CD1c-positive myeloid dendritic cell (primary cell): Measurements from ENCODE around the gene LZTR1.

Experiments used
- DNase-seq: peaks from one replicate; pipeline ENCODE4 v3.0.0-alpha.2; 2016; ENCODE audit errors: extremely low spot score

The LZTR1 gene

DNA sequence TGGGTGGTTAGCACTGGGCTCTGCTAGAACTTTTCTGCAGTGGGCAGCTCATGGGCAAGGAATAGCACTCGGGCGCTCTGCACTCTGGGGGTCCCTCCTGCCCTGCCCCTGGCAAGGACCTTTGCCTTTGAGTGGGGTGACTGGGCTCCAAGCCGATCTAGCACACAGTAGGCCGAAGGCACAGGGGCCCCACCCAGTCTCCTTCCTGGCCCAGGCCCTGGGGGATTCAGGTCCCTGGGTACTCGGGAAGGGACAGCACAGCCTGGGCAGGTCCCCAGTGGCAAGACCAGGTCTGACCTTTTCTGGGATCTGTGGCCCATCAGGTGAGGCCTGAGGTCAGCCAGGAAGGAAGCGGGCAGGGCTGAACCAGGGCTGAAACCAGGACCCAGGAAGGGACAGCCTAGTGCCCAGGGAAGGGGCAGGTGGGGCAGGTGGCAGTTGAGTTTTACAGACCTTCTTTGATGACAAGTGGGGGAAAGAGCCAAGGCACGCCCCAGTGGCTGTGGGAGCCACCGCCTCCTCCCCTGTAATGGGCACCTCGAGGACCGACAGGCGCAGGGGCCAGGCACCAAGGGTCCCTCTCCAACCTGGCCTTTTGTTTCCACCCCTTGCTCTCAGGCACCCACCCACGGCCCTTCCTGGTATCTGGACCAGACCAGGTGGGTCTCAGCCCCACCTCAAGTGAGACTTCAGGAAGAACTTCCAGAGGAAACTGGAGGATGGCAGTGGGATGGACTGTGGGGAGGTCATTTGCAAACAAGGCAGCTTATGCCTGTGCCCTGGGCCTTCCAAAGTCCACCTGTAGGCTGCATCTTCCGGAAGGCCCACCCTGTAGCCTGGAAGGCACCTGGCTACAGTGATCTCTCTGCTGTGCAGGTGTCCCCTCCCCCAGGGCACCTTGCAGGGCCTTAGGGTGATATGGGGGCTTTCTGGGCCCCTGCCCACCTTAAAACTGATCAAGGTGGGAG is 15.9 kb upstream of the LZTR1 start:
- no peak for DNase-seq

- no peak for DNase-seq
Measured at GRCh38 chr22:20966883-20967696, 15.0 kb upstream of the LZTR1 start, which contains the start of gene AIFM3. Gene AIFM3, plus strand, starts transcription at chr22:20967255. Its CDS starts 690 bp downstream, at chr22:20967945.

- DNase-seq = no peak
Measured at GRCh38 chr22:20967697-20968211, 14.3 kb upstream of the LZTR1 start.

DNA sequence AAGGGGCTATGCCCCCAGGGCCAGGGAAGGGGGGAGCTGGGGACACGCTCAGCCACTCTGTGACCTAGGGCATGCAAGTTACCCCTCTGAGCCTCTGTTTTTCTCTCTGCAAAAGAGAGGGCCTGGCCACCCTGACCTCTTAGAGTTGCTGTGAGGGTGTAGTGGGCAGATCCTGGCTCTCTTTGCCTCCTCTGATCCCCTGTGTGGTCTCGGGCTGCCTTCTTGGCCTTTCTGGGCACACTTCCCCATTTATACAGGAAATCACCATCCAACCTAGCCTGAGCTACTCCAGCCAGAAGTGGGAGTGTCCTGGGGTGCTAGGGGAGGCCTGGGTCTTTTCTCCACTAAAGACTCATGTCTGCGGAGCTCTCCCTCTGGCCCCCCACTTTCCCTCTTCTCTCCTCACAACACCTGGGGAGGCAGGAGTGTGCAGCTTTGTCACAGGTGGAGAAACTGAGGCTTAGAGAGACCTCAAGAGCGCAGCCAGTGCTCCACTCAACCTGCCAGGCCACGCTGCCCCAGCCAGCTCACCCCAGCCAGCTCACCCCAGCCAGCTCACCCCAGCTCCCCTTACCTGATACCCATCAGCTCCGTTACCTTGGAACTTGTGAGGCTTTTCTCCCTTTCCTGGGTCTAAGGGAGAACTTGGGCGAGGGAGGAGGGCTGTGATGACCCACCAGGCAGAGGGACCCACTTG is 13.7 kb upstream of the LZTR1 start:
- DNase-seq = peak; percentile 66

DNA sequence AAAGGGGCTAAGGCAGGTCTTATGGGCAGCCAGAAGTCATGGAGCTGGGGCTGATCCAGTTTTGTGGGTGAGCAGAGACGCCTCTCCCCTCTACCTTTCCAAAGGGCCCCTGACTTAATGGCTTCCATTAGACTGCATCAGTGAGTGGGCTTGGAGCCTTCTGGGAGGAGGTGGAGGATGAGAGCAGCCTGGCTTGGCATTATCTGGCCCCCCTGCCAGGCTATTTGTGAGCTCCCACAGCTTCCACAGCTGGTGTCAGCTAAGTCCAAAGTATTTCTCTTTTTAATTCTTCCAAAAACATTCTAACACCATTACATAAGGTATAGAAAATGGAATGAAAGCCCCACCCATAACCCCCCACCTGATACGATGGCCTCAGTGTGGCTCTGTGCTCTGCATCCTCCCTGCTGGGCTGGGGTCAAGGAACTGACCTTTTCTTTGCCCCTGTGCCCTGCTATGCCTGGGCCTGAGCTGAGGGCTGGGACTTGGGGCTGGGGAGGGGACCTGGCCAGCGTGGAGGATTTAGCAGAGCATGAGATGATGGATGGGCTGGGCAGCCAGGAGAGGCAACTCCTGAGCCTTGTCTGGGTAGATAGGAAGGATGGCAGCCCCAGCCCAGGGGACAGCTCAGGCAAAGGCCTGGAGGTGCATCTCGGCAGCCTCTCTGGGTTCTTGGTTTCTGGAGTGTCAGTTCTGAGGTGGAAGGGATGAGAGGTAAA is 11.0 kb upstream of the LZTR1 start:
- DNase-seq = no peak

GRCh38 chr22:20972014-20972694 is 9.9 kb upstream of the LZTR1 start:
- peak; percentile 66 for DNase-seq

- DNase-seq = no peak
Measured at GRCh38 chr22:20972933-20973577, 9.0 kb upstream of the LZTR1 start.

DNA sequence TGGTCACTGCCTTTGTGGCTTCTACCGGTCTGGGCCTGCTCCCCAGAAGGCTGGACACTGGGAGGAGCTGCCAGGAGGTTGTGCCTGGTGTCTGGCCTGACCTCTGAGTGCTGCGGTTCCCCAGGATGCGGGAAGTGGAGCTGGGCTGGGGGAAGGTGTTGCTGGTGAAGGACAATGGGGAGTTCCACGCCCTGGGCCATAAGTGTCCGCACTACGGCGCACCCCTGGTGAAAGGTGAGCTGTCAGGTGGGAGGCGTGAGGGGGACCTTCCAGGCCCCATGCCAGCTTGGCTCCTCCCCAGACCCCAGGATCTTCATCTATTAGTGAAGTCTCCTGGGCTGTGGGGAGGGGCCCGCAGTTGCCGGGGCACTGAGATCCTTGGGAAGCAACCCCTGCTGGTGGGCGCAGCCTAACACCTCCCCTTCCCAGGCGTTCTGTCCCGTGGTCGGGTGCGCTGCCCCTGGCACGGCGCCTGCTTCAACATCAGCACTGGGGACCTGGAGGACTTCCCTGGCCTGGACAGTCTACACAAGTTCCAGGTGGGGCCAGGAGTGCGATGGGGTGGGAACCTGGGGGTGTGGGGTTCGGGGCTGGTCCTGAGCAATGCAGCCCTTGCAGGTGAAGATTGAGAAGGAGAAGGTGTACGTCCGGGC is 8.3 kb upstream of the LZTR1 start:
- no peak for DNase-seq

DNA sequence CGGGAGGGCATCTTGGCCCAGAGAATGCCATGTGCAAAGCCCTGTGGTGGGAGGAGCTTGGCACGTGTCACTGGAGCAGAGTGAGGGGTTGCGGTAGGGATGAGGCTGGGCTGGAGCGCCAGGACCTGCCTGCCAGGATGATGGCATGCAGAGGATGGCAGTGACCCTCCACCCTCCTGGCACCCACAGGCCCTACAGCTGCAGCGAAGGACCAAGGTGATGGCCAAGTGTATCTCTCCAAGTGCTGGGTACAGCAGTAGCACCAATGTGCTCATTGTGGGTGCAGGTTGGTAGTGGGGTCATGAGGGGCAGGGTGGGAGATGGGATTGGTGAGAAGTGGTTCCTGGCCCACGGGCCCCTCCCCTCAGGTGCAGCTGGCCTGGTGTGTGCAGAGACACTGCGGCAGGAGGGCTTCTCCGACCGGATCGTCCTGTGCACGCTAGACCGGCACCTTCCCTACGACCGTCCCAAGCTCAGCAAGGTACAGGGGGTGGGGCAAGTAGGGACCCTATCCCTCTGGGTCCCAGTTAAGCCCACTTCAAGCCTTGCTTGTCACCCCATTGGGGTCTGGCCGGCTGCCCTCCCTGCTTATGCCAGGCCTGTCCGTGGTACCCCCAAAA is 7.7 kb upstream of the LZTR1 start:
- DNase-seq = no peak

DNA sequence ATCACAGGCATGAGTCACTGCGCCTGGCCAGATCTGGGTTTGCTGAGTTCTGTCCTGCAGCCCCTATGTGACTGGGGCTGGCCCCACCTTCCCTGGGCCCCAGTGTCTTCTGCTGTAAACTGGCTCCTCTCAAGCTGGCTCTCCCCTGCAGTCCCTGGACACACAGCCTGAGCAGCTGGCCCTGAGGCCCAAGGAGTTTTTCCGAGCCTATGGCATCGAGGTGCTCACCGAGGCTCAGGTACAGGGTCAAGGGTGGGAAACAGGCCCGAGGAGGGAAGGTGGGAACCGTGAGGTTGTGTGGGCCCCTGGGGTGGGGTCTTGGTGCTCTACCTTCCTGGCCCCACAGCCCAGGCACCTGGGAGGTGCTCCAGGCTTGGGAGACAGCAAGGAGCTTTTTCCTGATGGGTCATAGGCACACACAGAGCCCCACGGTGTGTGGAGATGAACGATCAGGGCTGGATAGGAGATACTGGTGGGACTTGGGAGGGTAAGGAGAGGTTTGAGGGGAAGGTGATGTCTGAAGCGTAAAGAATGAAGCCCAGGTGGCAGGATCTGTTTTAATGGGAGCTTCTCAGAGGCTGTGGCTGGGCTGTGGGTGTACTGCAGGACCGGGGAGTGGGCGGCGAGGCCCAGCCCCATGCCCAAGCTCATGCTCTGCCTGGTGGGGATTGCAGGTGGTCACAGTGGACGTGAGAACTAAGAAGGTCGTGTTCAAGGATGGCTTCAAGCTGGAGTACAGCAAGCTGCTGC is 6.4 kb upstream of the LZTR1 start:
- DNase-seq = no peak

GRCh38 chr22:20976291-20976877 is 5.7 kb upstream of the LZTR1 start:
- no peak for DNase-seq

GRCh38 chr22:20977019-20977418 is 5.1 kb upstream of the LZTR1 start:
- DNase-seq = no peak

GRCh38 chr22:20977516-20978170 is 4.5 kb upstream of the LZTR1 start:
- no peak for DNase-seq

DNA sequence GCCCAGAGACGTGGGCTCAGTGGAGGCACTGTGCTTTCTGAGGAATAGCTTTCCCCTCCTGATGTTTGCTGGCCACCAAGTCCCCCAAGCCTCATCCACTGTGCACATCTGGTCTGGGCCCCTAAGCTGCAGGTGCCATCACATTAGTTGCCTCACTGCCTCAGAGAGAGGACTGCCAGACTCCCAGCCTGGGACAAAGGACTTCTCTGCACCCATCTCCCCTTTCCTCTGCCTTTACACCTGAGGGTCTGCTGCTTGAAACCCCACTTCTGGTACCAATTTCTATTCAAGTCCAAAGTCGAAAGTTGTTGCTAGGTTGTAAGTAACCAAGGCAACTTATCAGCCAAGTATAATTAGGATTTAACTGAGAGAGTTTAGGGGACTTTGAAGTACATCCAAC is 3.7 kb upstream of the LZTR1 start:
- DNase-seq = no peak

DNA sequence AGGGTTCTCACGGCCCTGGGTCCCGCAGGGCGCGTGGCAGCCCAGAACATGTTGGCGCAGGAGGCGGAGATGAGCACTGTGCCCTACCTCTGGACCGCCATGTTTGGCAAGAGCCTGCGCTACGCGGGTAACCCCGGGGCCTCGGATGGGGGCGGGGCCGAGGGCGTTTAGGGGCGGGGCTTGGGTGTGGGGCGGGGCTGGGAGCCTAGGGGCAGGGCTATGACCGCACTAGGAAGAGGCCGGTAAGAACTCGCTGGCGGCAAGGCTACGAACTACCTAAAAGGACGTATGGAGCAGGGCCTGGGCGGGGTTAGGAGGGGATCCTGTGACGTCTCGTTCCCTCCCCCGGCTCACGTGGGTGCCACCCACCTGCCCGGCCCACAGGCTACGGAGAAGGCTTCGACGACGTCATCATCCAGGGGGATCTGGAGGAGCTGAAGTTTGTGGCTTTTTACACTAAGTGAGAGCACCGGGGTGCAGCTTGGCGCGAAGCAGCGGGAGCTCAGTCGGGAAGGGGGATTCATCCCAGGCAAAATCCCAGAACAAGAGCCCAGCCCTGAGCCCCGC is 2.8 kb upstream of the LZTR1 start:
- DNase-seq = peak; percentile 81

DNA sequence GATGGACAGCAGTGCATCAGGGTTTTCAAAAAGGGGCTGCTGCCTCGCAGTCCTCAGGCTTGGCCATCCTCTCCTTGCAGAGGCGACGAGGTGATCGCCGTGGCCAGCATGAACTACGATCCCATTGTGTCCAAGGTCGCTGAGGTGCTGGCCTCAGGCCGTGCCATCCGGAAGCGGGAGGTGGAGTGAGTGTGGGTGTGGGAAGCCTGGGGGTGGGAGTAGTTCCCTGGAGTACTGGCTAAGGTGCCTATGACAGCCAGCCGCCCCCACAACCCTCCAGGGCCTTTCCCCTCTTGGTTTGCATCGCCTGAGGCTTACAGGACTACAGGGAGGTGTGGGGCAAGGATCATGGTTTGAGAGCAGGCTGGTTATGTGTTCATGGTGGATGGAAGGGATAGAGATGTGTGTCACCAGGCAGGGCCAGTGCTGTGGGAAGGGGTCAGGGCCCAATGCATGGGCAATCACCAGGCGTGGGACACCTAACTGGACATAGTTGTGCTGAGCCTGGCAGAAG is 2.1 kb upstream of the LZTR1 start:
- no peak for DNase-seq

DNA sequence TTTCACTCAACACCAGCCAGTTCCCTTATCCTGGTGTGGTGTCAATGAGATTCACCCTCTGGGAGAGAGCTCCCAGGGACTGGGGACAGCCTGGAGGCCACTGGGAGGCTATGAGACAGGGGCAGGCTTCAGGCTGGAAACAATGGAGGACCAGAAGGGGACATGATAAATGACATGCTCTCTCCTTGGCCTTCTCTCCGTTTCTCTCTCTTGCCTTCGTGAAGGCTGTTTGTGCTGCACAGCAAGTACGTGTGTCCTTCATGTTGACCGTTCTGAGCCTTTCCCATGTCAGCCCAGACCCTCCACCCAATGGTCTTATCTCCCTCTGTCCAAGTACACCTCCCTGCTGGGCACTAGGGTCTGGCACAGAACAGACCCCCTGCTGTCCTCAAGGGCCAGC is 1.6 kb upstream of the LZTR1 start:
- DNase-seq = no peak
